GM21825 (cell line): Measurements from ENCODE around the gene HMGB1.

Experiments
- ATAC-seq: cut with Tn5 transposase; IDR thresholded peaks from one replicate; pipeline ENCODE4 v1.9.1; 2021; ENCODE audit warnings: mild to moderate bottlenecking, moderate library complexity; ENCODE audit not compliant: unreplicated experiment

The HMGB1 gene

DNA sequence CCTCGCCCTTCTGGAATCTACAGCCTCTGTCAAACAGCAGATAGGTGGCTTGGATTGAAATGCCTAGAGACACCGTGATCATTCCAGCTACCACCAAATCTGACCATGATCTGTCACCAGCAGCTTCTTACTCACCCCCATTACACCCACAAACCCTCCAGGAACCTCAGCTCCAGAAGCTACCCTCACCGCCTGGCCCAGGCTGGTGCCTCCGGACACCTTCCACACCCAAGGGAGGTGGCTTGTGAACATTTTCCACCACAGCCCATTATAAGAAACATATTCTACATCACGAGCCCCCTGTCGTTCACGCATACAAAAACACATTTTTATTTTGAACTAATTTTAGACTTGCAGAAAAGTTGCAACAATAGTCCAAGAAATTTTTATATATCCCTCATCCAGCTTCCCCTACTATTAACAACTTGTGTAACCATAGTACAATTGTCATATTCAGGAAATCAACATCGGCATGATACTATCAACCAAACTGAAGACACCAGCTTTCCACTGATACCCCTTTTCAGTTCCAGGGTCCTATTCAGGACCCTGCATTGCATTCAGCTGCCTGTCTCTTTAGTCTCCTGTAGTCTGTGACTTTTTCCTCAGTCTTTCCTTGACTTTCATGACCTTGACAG, 58.8 kb downstream of the HMGB1 start:
- ATAC-seq, result no peak
